H1 (cell line): ENCODE measurements around the gene EBF3. TPM values are rescaled to one million over a fixed set of nuclear protein-coding genes. Genes with fewer than 3 reads are reported as not detected.

Experiments
- CHD7 ChIP-seq: fragments of 300-600 bp; sonication (generic); IDR thresholded peaks from 2 replicates; pipeline ENCODE4 v1.7.1; 2012; ENCODE audit warnings: low read length, moderate library complexity, mild to moderate bottlenecking, inconsistent platforms; ENCODE audit not compliant: insufficient replicate concordance
- MAFK ChIP-seq: IDR thresholded peaks from 2 replicates; pipeline ENCODE4 v1.6.1; 2012; ENCODE audit warnings: low read depth, mild to moderate bottlenecking, improper control_type of control experiment, low read length
- RBBP5 ChIP-seq: IDR thresholded peaks from 2 replicates; pipeline ENCODE4 v1.7.1; 2012; ENCODE audit warnings: low read depth, mild to moderate bottlenecking, inconsistent platforms, low read length, moderate library complexity, borderline replicate concordance
- RFX5 ChIP-seq: IDR thresholded peaks from 2 replicates; pipeline ENCODE4 v1.6.1; 2011; ENCODE audit warnings: low read depth, low read length, improper control_type of control experiment, borderline replicate concordance
- SIN3A ChIP-seq, 2 experiments: IDR thresholded peaks in 1 of 2; conservative IDR thresholded peaks in 1 of 2; 2 replicates each; pipeline ENCODE4 v1.6.1; 2011 to 2012; ENCODE audit warnings: low read length in 2 of 2, improper control_type of control experiment in 1 of 2, low read depth in 1 of 2, mild to moderate bottlenecking in 1 of 2
- SIRT6 ChIP-seq: IDR thresholded peaks from one replicate; pipeline ENCODE4 v1.7.1; 2012; ENCODE audit warnings: low read length, inconsistent platforms
- SRF ChIP-seq: IDR thresholded peaks from 2 replicates; pipeline ENCODE4 v1.6.1; 2011; ENCODE audit warnings: mild to moderate bottlenecking, low read depth, low read length, moderate library complexity
- SUZ12 ChIP-seq: fragments of 200-600 bp; sonication (generic); IDR thresholded peaks from 2 replicates; pipeline ENCODE4 v1.6.1; 2012; ENCODE audit warnings: mild to moderate bottlenecking, inconsistent platforms, low read length, moderate library complexity, mixed read lengths
- TAF7 ChIP-seq: optimal IDR thresholded peaks from 2 replicates; pipeline ENCODE3; 2011; ENCODE audit warnings: low read depth, mild to moderate bottlenecking, inconsistent platforms, low read length, moderate library complexity, borderline replicate concordance
- TBP ChIP-seq: IDR thresholded peaks from 2 replicates; pipeline ENCODE4 v1.6.1; 2011; ENCODE audit warnings: low read depth, low read length, improper control_type of control experiment
- polyA plus RNA-seq, 7 experiments: library from polyadenylated mRNA; depleted of rRNA in 3 of 7; stranded (reverse) in 5 of 7; unstranded in 2 of 7; fragments of >200 nt in 5 of 7; fragments of 200-250 nt in 2 of 7; gene quantifications; 1 replicate in 5 of 7; 2 replicates in 1 of 7; 4 replicates in 1 of 7; pipeline versions ENCODE4 v1.2.1 to v1.2.3, GENCODE V29; 2011 to 2013; ENCODE audit warnings: missing spikeins in 2 of 7, mixed read lengths in 2 of 7
- total RNA-seq: library from RNA; stranded (reverse); fragmentation: NEBNext Ultra II Directional; extraction: Animal tissue kit (Norgen Biotek cat#: 25700); gene quantifications from 2 replicates; pipeline ENCODE4 v1.2.1, GENCODE V29; 2021

The EBF3 gene
- total and polyA plus RNA-seq, 2 of the 8 experiments (the other 6 are each of a cell fraction or from before 2014, with no cell fraction given): 0.08 to 0.26 TPM

DNA sequence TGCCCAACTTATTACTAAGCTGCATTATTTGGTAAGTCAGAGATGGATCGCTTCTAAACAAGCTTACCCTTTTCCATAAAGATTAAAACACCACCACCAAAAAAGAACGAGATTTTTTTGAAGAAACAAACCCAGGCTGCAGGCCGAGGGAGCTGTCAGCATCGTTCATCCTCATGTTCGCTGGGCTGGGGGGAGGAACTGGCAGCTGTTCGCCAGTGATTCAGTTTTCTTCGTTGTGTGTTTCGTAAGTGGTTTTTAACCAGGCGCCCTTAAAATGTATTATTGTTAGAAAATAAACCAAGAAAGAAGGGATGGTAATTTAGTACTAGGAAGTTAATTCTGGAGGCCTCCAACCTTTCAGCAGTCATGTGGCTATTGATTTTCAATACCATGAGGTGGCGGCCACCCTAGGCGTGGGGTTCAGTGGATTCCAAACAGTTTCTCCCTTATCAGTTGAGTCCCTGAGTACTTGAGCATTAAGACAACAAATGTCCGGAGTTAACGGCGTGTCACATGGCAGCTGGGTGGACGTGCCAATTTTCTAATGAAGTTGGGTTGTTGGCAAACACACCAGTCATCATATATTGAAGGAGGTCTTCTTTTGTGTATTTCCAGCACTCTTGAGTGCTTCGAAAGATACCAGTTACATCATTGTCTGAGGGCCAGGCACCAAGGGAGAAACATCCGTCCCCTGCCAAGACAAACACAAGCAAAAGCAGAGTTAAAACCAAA lies 173.2 kb downstream of the EBF3 start (continued):
- no peak for TF ChIP-seq CHD7
- no peak for TF ChIP-seq SRF
- TF ChIP-seq SIRT6: no peak
- TF ChIP-seq MAFK: no peak
- no peak for TF ChIP-seq RBBP5
- TF ChIP-seq RFX5: no peak
- no peak for TF ChIP-seq TAF7
- TF ChIP-seq SUZ12: no peak
- TF ChIP-seq SIN3A (conservative IDR thresholded peaks at IDR 0.05 in 1 of 2, IDR thresholded peaks at IDR 0.05 in 1 of 2; ENCODE audit: low read depth in 1 of 2, low read length in 2 of 2): no peak
- no peak for TF ChIP-seq TBP
